Sigmoid colon (tissue), 7 donors: Measurements from ENCODE around the gene CDAN1. TPM values are rescaled to one million over a fixed set of nuclear protein-coding genes. Genes with fewer than 3 reads are reported as not detected.
A peak's percentile ranks its signal among the peaks of the same experiment; 100 is the strongest.

Experiments used
- DNase-seq: peaks from one replicate; pipeline ENCODE4 v3.0.0-alpha.2; 2019
- H3K27ac ChIP-seq, 4 donors: fragments of 200-600 bp; sonication (generic); one replicate each; pipeline ENCODE4 v1.5.1; 2016 to 2019; ENCODE audit warnings: mild to moderate bottlenecking in 1 of 4
- H3K27me3 ChIP-seq, 3 donors: fragments of 200-600 bp; sonication (generic); one replicate each; pipeline ENCODE4 v1.5.1; 2019; ENCODE audit warnings: mild to moderate bottlenecking in 1 of 3
- H3K36me3 ChIP-seq, 4 donors: fragments of 200-600 bp; sonication (generic); one replicate each; pipeline ENCODE4 v1.5.1; 2016 to 2019
- H3K4me1 ChIP-seq, 4 donors: fragments of 200-600 bp; sonication (generic); one replicate each; pipeline ENCODE4 v1.5.1; 2017 to 2019
- H3K4me3 ChIP-seq, 4 donors: fragments of 200-600 bp; sonication (generic); one replicate each; pipeline ENCODE4 v1.5.1; 2017 to 2019; ENCODE audit warnings: mild to moderate bottlenecking in 2 of 4, moderate library complexity in 1 of 4
- H3K9me3 ChIP-seq, 4 donors: fragments of 200-600 bp in 3 of 4; sonication (generic) in 3 of 4; one replicate each; pipeline versions ENCODE4 v1.5.1 to v1.6.1; 2013 to 2019
- EP300 ChIP-seq, 4 donors: sonication (generic); formaldehyde crosslinking; IDR thresholded peaks; one replicate each; pipeline ENCODE4 v1.6.1; 2017; ENCODE audit warnings: antibody characterized with exemption in 4 of 4
- POLR2A ChIP-seq, 2 donors: fragments of 450-650 bp; IDR thresholded peaks; one replicate each; pipeline ENCODE4 v1.6.1; 2016; ENCODE audit warnings: antibody characterized with exemption in 2 of 2, mild to moderate bottlenecking in 2 of 2, moderate library complexity in 2 of 2
- POLR2AphosphoS5 ChIP-seq, 4 donors: sonication (generic); formaldehyde crosslinking; IDR thresholded peaks; one replicate each; pipeline ENCODE4 v1.6.1; 2017; ENCODE audit warnings: antibody characterized with exemption in 4 of 4
- WGBS, 2 donors: extraction: QIAGEN DNeasy Blood & Tissue Kit; methylation state at CpG; one replicate each; pipeline ENCODE4 v1.1.7; 2013; 5-methylcytosine and 5-hydroxymethylcytosine counted together
- intact Hi-C: fragments of 100-400 bp; cut with DNase I; formaldehyde crosslinking; loops from one replicate; pipeline ENCODE4 v1.15.1; 2023
- polyA plus RNA-seq, 3 donors: library from polyadenylated mRNA; stranded (reverse); fragments of 200-250 nt; gene quantifications; one replicate each; pipeline ENCODE4 v1.2.3, GENCODE V29; 2013
- total RNA-seq, 4 donors: library from RNA; depleted of rRNA; stranded (reverse); fragments of >200 nt; gene quantifications; one replicate each; pipeline ENCODE4 v1.1.0, GENCODE V29; 2016
- TF ChIP-seq, protein P1 (sequence below), 4 experiments: fragments of 450-650 bp in 3 of 4; fragments of 200-600 bp in 1 of 4; IDR thresholded peaks; one replicate each; pipeline ENCODE4 v1.5.1; 2016 to 2019; ENCODE audit warnings: antibody characterized with exemption in 4 of 4, mild to moderate bottlenecking in 3 of 4, moderate library complexity in 2 of 4
- donor health status: healthy with polysubstance abuse.
- donor health status: Bipolar disorder and iron deficiency.
- donor health status: healthy.

The CDAN1 gene
- total and polyA plus RNA-seq, 7 donors: 1.2 to 11.4 (median 8.0) TPM

DNA sequence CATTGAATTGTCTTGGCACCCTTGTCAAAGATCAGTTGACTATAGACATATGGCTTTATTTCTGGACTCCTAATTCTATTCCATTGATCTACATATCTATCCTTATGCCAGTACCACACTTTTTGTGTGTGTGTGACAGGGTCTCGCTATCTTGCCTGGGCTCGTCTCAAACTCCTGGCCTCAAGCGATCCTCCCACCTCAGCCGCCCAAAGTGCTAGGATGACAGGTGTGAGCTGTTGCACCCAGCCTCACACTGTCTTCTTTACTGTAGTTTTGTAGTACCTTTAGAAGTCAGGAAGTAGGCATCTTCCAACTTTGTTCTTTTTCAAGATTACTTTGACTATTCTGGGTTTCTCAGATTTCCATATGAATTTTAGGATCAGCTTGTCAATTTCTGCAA is 24.3 kb downstream of the CDAN1 start:
- H3K27me3 ChIP-seq: no peaks in the 10 kb centered on the region
- 96 to 97% methylated on average over 4 of the region's 4 CpGs for WGBS, 2 donors
- intact Hi-C loops: no loop called here
- peaks cover 4 to 27% (median 13%) of the 10 kb centered on the region in 4 donors for H3K36me3 ChIP-seq
- peak; percentile 21 for DNase-seq
- peaks cover 0 to 8% (median 3%) of the 10 kb centered on the region in 4 donors for H3K4me1 ChIP-seq
- H3K9me3 ChIP-seq: no peaks in the 10 kb centered on the region
- TF ChIP-seq POLR2A (IDR thresholded peaks at IDR 0.05) (no peak), EP300 (IDR thresholded peaks at IDR 0.05) (no peak), POLR2AphosphoS5 (IDR thresholded peaks at IDR 0.05) (no peak)
- TF ChIP-seq, protein P1, sequence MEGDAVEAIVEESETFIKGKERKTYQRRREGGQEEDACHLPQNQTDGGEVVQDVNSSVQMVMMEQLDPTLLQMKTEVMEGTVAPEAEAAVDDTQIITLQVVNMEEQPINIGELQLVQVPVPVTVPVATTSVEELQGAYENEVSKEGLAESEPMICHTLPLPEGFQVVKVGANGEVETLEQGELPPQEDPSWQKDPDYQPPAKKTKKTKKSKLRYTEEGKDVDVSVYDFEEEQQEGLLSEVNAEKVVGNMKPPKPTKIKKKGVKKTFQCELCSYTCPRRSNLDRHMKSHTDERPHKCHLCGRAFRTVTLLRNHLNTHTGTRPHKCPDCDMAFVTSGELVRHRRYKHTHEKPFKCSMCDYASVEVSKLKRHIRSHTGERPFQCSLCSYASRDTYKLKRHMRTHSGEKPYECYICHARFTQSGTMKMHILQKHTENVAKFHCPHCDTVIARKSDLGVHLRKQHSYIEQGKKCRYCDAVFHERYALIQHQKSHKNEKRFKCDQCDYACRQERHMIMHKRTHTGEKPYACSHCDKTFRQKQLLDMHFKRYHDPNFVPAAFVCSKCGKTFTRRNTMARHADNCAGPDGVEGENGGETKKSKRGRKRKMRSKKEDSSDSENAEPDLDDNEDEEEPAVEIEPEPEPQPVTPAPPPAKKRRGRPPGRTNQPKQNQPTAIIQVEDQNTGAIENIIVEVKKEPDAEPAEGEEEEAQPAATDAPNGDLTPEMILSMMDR (IDR thresholded peaks at IDR 0.05): no peak
- H3K27ac ChIP-seq: no peak overlapping the region
- H3K4me3 ChIP-seq: no peak overlapping the region

DNA sequence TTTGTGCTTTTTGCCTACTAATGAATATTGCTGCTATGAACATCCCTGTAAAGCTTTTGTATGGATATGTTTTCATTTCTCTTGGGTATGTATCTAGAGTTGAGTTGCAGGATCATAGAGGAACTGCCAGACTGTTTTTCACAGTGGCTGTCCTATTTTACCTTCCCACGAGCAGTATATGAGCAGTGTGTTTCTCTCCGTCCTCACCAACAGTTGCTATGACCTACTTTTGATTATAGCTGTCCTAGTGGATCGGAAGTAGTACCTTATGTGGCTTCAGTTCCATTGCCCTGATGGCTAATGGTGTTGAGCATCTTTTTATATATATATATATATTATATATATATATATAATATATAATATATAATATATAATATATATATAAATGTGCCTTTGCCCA is 25.2 kb downstream of the CDAN1 start:
- TF ChIP-seq POLR2A (IDR thresholded peaks at IDR 0.05): no peak
- TF ChIP-seq EP300 (IDR thresholded peaks at IDR 0.05): no peak
- no peak for TF ChIP-seq POLR2AphosphoS5 (IDR thresholded peaks at IDR 0.05)
- TF ChIP-seq, protein P1 (IDR thresholded peaks at IDR 0.05): no peak
- H3K36me3 ChIP-seq: peaks cover 0 to 18% (median 5%) of the 10 kb centered on the region in 4 donors
- H3K4me1 ChIP-seq: peaks cover 0 to 15% (median 11%) of the 10 kb centered on the region in 4 donors
- no peak overlapping the region for H3K4me3 ChIP-seq
- intact Hi-C loops: no loop called here
- no peak overlapping the region for H3K27ac ChIP-seq
- H3K27me3 ChIP-seq: no peaks in the 10 kb centered on the region
- DNase-seq: no peak
- H3K9me3 ChIP-seq: no peaks in the 10 kb centered on the region
- WGBS, 2 donors: 93 to 97% methylated on average over 3 of the region's 3 CpGs

DNA sequence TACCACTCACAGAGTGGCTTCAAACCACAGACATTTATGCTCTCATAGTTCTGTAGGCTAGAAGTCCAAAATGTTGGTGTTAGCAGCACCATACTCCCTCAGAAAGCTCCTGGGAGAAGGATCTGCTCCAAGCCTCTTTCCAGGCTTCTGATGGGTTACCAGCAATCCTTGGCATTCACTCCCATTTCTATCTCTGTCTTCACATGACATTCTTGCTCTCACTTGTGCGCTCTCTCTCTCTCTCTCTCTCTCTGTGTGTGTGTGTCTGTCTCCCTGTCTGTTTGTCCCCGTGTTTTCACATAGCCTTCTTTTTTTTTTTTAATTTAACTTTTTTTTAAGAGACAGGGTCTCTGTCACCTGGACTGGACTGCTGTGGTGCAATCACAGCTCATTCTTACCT is 26.3 kb downstream of the CDAN1 start:
- no peaks in the 10 kb centered on the region for H3K9me3 ChIP-seq
- peaks cover 0 to 19% (median 15%) of the 10 kb centered on the region in 4 donors for H3K4me1 ChIP-seq
- TF ChIP-seq, protein P1 (IDR thresholded peaks at IDR 0.05): no peak
- TF ChIP-seq EP300 (IDR thresholded peaks at IDR 0.05): no peak
- no peak for TF ChIP-seq POLR2AphosphoS5 (IDR thresholded peaks at IDR 0.05)
- no peak for TF ChIP-seq POLR2A (IDR thresholded peaks at IDR 0.05)
- no peak overlapping the region for H3K4me3 ChIP-seq
- WGBS, 2 donors: 84 to 93% methylated on average over 2 of the region's 2 CpGs
- H3K36me3 ChIP-seq: peaks cover 0 to 15% (median 2%) of the 10 kb centered on the region in 4 donors
- no peaks in the 10 kb centered on the region for H3K27me3 ChIP-seq
- intact Hi-C loops: no loop called here
- no peak overlapping the region for H3K27ac ChIP-seq
- peak; percentile 14 for DNase-seq

DNA sequence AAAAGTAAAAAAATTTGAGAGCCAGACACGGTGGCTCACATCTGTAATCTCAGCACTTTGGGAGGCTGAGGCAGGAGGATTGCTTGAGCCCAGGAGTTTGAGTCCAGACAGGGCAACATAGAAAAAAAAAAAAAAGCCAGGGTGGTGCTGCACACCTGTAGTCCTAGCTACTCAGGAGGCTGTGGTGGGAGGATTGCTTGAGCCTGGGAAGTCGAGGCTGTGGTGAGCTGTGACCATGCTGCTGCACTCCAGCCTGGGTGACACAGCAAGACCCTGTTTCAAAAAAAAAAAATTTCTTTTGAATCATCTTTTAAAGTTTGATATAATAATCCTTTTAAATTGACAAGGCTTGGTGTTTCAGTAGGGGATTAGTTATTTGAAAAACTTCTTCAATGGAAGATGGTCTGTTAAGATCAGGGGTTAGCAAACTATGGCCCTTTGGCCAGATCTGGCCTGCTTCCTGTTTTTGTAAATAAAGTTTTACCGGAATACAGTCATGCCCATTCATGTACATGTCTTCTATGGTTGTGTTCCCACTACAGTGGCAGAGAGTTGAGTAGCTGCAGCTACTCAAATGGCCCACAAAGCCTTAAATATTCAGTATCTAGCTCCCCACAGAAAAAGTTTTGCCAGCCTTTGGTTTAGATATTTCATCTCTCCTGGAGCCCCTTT is 28.9 kb downstream of the CDAN1 start:
- WGBS, 2 donors: 80 to 88% methylated on average over 3 of the region's 3 CpGs
- H3K27me3 ChIP-seq: no peaks in the 10 kb centered on the region
- TF ChIP-seq POLR2A (IDR thresholded peaks at IDR 0.05) (no peak), EP300 (IDR thresholded peaks at IDR 0.05) (no peak), POLR2AphosphoS5 (IDR thresholded peaks at IDR 0.05) (no peak)
- TF ChIP-seq, protein P1 (IDR thresholded peaks at IDR 0.05): no peak
- DNase-seq: no peak
- no peaks in the 10 kb centered on the region for H3K9me3 ChIP-seq
- no peak overlapping the region for H3K4me3 ChIP-seq
- intact Hi-C loops: no loop called here
- peaks cover 0 to 22% (median 15%) of the 10 kb centered on the region in 4 donors for H3K4me1 ChIP-seq
- H3K36me3 ChIP-seq: peaks cover 0 to 28% (median 2%) of the 10 kb centered on the region in 4 donors
- H3K27ac ChIP-seq: peak overlapping the region in 1 of 4 donors; percentile 15
